GM18909 (cell line): ENCODE results near the gene ULK2.
"Not testable (repeated sequence)": the region's sequence is repeated elsewhere in the genome, so short reads cannot be mapped to it uniquely, and the experiment has no call there.

ENCODE experiments used
- ATAC-seq: cut with Tn5 transposase; IDR thresholded peaks from one replicate; pipeline ENCODE4 v1.9.1; 2021; ENCODE audit warnings: mild to moderate bottlenecking; ENCODE audit not compliant: unreplicated experiment, poor library complexity

ULK2 gene

GRCh38 chr17:19868079-19868395, 301 bp upstream of the ULK2 start:
- ATAC-seq: no peak

GRCh38 chr17:19867079-19867328, 732 bp downstream of the ULK2 start:
- peak; percentile 60 for ATAC-seq

GRCh38 chr17:19865021-19865420, 2.7 kb downstream of the ULK2 start:
- no peak for ATAC-seq

GRCh38 chr17:19860647-19861177, 7.0 kb downstream of the ULK2 start:
- ATAC-seq: not testable (repeated sequence)

DNA sequence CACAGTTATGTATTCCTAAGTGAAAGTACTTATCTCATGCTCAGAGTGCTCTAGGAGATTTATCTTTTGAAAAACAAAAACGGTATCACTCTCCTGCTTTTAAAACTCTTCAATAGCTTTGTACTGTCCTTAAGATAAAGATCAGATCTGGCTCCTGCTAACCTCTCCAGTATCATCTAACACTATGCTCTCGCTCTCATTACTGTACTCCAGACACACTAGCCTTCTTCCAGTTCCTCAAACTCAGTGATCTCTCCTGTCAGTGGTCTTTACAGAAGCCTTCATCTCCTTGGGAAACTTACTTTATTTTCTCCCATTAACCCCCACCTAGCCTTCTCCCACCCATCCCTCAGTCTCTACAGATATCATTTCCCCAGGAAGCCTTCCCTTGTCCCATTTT, 10.1 kb downstream of the ULK2 start:
- ATAC-seq: no peak

GRCh38 chr17:19833914-19834313, 33.8 kb downstream of the ULK2 start:
- no peak for ATAC-seq

GRCh38 chr17:19830061-19830460, 37.7 kb downstream of the ULK2 start:
- no peak for ATAC-seq

- ATAC-seq: no peak
These were observed 55.3 kb downstream of the ULK2 start for GRCh38 chr17:19812407-19812806.

DNA sequence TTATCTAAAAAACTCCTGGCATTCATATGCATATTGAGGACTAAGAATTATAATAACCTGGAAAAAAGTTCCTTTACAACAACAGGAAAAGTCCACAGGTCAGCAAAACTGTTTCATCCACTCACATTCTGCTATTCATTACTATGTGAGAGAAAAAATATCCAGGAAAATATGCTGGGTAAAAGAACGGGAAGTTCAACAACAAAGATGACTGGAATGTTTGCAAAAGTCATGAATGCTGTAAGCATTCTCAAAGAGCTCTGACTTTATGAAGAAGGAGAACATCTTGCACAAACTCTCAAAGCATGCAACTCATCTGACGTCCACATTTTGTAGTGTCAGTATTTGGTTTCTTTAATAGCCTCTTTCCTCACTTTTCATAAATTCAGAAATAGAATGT, 62.7 kb downstream of the ULK2 start:
- ATAC-seq: no peak

DNA sequence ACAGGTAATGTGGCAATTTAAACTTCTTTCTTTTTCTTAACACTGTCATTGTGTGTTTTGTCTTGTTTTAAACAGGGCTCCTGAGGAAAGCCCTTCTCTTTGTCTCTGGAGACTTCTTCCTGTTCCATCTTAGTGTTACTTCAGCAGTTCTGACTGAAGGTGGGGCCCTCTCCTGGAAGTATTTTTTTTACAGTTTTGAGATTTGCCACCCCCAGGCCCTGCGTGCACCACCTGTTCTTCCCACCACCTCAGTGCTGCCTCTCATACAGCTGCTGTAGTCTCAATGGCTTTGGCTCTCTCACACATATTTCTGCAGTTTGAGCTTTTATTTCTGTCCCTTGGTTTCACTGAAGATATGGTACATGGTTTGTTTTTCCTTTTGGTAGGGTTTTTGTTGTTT, 67.2 kb downstream of the ULK2 start:
- no peak for ATAC-seq

DNA sequence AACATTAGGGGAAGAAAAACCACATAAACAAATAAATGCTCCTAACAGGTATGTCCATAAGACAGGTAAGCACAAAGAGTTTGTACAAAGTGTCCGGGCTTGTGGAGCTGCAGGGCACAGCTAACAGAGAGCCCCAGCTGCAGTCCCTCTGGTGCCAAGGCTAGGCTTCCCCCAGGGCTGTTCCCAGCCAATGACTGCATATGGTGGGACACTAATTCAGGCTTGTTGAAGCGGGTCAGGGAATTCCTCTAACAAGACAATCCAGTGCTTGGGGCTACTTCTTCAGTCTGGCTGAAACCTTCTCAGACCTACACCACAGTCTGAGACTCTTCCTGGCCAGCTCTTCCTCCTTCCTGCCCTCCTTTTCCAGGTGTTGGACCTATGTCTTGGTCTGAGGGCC, 67.9 kb downstream of the ULK2 start:
- ATAC-seq: no peak

- ATAC-seq: no peak
These were observed 71.3 kb downstream of the ULK2 start for GRCh38 chr17:19796457-19796856.

DNA sequence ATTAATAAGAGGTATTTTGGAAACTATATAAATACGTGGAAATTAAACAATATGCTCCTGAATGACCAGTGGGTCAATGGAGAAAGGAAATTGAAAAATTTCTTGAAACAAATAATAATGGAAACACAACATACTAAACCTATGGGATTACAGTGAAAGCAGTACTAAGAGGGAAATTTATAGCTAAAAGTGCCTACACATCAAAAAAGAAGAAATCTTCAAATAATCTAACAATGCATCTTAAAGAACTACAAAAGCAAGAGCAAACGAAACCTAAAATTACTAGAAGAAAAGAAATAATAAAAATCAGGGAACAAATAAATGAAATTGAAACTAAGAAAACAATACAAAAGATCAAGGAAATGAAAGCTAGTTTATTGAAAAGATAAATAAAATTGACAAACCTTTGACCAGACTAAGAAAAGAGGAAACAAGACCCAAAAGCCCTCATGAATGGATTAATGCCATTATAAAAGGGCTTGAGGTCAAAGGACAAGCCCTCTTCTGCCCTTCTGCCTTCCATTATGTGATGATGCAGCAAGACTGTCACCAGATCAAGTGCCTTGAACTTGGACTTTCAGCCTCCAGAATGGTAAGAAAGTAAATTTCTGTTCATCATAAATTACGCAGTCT, 75.7 kb downstream of the ULK2 start:
- no peak for ATAC-seq

GRCh38 chr17:19787733-19788357, 79.9 kb downstream of the ULK2 start:
- no peak for ATAC-seq

DNA sequence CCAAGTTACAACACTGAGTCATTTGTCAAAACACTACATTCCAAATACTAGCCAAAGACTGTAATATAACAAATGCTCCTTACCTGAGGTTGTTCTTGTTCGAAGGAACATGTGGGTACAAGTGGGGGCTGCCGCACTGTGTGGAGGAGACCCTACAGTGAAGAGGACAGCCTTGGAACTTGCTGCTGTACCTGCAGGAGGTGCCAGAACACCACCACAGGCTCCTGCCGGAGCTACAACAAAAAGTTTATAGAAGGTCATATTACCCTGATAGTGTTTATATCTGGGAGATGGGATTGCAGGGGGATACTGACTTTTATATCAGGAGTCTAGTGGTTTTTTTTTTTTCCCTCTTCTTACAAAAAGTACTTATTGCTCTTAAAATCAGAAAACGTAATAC, 81.9 kb downstream of the ULK2 start:
- ATAC-seq: no peak

DNA sequence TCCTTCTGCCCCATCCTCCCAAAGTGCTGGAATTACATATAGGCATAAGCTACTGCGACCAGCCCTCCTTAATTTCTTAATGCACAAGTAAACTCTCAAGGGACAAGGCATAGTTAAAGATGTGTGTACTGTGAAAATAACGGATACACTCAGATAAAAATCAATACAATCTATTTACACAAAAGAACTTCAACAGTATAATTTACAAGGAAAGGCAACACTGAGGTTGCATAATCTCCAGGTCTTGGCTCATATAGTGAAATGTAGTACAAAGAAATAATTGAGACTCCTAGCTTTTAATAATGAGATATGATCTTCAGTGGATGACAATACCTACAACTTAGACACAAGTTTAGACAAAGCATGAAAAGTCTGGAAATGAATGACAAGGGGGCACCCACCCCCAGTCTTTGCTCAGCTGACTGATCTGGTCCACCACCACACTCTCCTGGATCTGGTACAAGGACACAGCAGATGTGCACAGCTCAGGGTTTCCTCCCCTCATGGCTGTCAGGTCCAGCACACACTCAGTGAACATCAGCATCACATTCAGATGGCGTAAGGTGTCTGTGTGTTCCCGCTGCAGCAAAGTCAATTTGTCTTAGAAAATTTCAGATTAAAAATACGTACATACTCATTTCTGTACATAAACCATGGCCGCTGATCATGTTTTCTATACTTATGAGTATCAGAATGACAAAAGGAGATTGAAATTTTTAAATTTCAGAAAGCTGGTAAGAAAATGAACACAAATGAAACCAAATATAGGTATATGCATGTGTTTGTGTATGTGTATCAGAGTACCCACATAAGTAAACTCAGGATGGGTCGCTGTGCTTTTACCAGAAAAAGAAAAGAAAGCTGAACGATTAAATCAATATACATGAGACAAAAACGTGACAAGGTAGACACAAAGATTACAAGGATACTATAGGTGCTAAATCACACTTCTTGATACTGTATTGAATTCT, 86.0 kb downstream of the ULK2 start:
- no peak for ATAC-seq

GRCh38 chr17:19780846-19781245, 86.9 kb downstream of the ULK2 start:
- no peak for ATAC-seq

- ATAC-seq: no peak
These were observed 94.2 kb downstream of the ULK2 start for GRCh38 chr17:19773534-19773933.

- no peak for ATAC-seq
These were observed 95.6 kb downstream of the ULK2 start for GRCh38 chr17:19771971-19772630.

- ATAC-seq: no peak
These were observed 96.6 kb downstream of the ULK2 start for GRCh38 chr17:19770985-19771735.
